ENCODE data around the gene SH3RF1.

Gene SH3RF1

GRCh38 chr4:169084954-169085353 lies 185.8 kb downstream of the SH3RF1 start:
- Histone ChIP-seq H3K4me3 (ENCODE audit: low read length) (no peak overlapping the region), H3K4me1 (ENCODE audit: control insufficient read depth, insufficient read depth, low read length) (no peaks in the 10 kb centered on the region), H3K27me3 (ENCODE audit: control insufficient read depth, insufficient read depth, low read length) (no peaks in the 10 kb centered on the region), H3K9ac (ENCODE audit: low read length) (no peak overlapping the region), H3K27ac (ENCODE audit: low read depth, low read length) (no peak overlapping the region), H3K36me3 (ENCODE audit: control insufficient read depth, insufficient read depth, low read length) (no peaks in the 10 kb centered on the region)

GRCh38 chr4:169080981-169081380 lies 189.8 kb downstream of the SH3RF1 start:
- no peak overlapping the region for H3K27ac ChIP-seq (ENCODE audit: low read depth, low read length)
- no peaks in the 10 kb centered on the region for H3K4me1 ChIP-seq (ENCODE audit: control insufficient read depth, insufficient read depth, low read length)
- no peaks in the 10 kb centered on the region for H3K36me3 ChIP-seq (ENCODE audit: control insufficient read depth, insufficient read depth, low read length)
- no peaks in the 10 kb centered on the region for H3K27me3 ChIP-seq (ENCODE audit: control insufficient read depth, insufficient read depth, low read length)
- no peak overlapping the region for H3K4me3 ChIP-seq (ENCODE audit: low read length)
- no peak overlapping the region for H3K9ac ChIP-seq (ENCODE audit: low read length)

DNA sequence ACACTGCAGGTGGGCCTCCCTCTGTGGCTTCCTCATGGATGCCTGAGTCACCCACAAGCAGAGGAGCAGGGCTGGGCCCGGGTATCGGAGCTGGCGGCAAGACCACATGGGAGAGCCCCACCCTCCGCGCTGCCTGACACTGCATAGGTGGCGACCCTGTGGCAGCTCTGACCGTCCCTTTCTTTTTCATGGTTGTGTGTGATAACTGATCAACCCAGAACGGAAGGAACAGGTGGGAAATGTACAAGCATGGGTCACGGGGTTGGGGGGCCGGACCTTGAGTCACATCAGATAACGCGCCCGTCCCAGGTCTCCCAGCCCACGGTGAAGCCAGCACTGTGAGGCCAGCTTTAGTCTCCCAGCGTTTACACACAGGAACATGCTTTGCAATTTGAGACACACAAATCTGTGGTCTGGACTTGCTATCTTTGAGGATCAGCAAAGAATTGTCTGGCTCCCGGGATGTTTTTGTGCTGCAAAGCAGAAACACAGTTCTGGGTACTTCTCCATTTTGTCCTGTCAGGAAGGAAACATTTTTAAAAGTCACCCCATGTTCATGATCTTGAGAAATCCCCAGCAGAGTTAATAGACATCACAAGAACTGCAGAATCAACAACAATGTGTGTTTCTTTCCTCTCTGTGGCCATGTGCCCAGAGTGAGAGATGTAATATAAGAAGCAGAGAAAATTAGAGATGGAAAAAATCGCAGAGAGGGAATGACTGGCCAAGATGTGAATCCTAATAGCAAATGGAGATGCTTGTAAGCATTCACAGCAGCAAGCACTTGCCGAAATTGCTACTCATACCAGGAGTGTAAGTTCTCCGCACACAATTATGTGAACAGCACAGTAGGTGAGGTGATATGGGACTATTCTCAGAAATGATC lies 190.6 kb downstream of the SH3RF1 start:
- peak overlapping the region; percentile 46 for H3K4me3 ChIP-seq (ENCODE audit: low read length)
- no peaks in the 10 kb centered on the region for H3K27me3 ChIP-seq (ENCODE audit: control insufficient read depth, insufficient read depth, low read length)
- H3K4me1 ChIP-seq (ENCODE audit: control insufficient read depth, insufficient read depth, low read length), result no peaks in the 10 kb centered on the region
- no peak overlapping the region for H3K9ac ChIP-seq (ENCODE audit: low read length)
- peak overlapping the region; percentile 43 for H3K27ac ChIP-seq (ENCODE audit: low read depth, low read length)
- H3K36me3 ChIP-seq (ENCODE audit: control insufficient read depth, insufficient read depth, low read length), result no peaks in the 10 kb centered on the region

- Histone ChIP-seq H3K27me3 (ENCODE audit: control insufficient read depth, insufficient read depth, low read length) (no peaks in the 10 kb centered on the region), H3K36me3 (ENCODE audit: control insufficient read depth, insufficient read depth, low read length) (no peaks in the 10 kb centered on the region), H3K4me3 (ENCODE audit: low read length) (no peak overlapping the region), H3K9ac (ENCODE audit: low read length) (no peak overlapping the region), H3K27ac (ENCODE audit: low read depth, low read length) (no peak overlapping the region), H3K4me1 (ENCODE audit: control insufficient read depth, insufficient read depth, low read length) (no peaks in the 10 kb centered on the region)
These were observed 196.6 kb downstream of the SH3RF1 start for GRCh38 chr4:169074117-169074516.

GRCh38 chr4:169071747-169072146 lies 199.0 kb downstream of the SH3RF1 start:
- H3K9ac ChIP-seq (ENCODE audit: low read length), result no peak overlapping the region
- no peak overlapping the region for H3K4me3 ChIP-seq (ENCODE audit: low read length)
- H3K4me1 ChIP-seq (ENCODE audit: control insufficient read depth, insufficient read depth, low read length), result no peaks in the 10 kb centered on the region
- no peaks in the 10 kb centered on the region for H3K36me3 ChIP-seq (ENCODE audit: control insufficient read depth, insufficient read depth, low read length)
- no peak overlapping the region for H3K27ac ChIP-seq (ENCODE audit: low read depth, low read length)
- H3K27me3 ChIP-seq (ENCODE audit: control insufficient read depth, insufficient read depth, low read length), result no peaks in the 10 kb centered on the region

DNA sequence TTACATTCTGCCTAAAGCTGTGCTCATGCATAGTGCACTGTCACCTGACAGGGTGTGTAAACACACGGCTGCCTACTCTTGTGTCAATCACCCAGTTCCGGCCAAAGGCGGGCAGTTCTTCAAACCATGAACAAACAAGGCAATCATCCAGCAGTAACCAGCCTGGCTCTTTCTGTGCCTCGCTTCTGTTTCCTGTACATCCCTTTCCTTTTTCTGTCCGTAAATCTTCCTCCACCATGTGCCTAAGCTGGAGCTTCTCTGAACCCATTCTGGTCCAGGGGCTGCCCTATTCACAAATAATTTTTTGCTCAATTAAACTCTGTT lies 199.9 kb downstream of the SH3RF1 start:
- H3K9ac ChIP-seq (ENCODE audit: low read length), result no peak overlapping the region
- H3K36me3 ChIP-seq (ENCODE audit: control insufficient read depth, insufficient read depth, low read length), result no peaks in the 10 kb centered on the region
- H3K4me3 ChIP-seq (ENCODE audit: low read length), result no peak overlapping the region
- H3K27me3 ChIP-seq (ENCODE audit: control insufficient read depth, insufficient read depth, low read length), result no peaks in the 10 kb centered on the region
- H3K4me1 ChIP-seq (ENCODE audit: control insufficient read depth, insufficient read depth, low read length), result no peaks in the 10 kb centered on the region
- H3K27ac ChIP-seq (ENCODE audit: low read depth, low read length), result no peak overlapping the region

DNA sequence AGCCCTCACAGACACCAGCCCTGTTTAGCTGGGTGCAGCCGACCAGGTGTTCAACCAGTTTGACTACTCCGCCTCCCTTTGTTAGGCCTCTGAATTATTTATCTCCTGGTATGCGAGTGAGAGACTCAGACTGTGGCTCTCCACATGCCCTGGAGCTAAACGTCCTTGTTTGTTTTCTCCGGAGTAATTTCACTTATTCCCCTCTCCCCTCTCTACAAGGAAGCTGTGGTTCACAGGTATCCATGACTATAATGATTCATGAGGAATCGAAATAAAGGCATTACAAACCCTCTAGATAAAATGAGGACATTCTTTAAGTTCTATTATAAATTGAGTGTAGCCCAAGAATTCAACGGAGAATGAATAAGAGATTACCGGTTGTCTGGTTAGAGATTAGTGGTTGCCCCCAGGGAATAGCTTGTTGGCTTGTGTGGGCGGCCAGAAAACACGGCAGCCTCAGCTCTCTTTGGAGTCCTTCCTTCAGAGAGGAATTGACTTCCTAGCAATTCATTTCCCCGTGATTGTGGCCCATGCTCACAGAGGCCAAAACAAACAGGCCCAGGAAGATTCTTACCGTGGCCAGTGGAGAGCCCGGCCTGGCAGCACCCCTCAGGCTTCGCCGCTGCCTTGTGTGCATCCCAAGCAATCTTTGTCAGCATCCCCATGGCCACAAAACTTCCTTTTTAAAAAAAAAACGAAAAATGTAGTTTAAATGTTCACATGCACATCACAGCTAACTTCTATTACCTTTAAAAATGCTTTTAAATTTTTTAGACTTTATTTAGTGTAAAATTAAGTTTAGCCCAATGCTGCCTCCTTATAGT lies 200.5 kb downstream of the SH3RF1 start:
- H3K27me3 ChIP-seq (ENCODE audit: control insufficient read depth, insufficient read depth, low read length), result no peaks in the 10 kb centered on the region
- H3K4me1 ChIP-seq (ENCODE audit: control insufficient read depth, insufficient read depth, low read length), result no peaks in the 10 kb centered on the region
- H3K27ac ChIP-seq (ENCODE audit: low read depth, low read length), result no peak overlapping the region
- H3K36me3 ChIP-seq (ENCODE audit: control insufficient read depth, insufficient read depth, low read length), result no peaks in the 10 kb centered on the region
- no peak overlapping the region for H3K9ac ChIP-seq (ENCODE audit: low read length)
- H3K4me3 ChIP-seq (ENCODE audit: low read length), result no peak overlapping the region

- Histone ChIP-seq H3K27me3 (ENCODE audit: control insufficient read depth, insufficient read depth, low read length) (no peaks in the 10 kb centered on the region), H3K27ac (ENCODE audit: low read depth, low read length) (no peak overlapping the region)
These were observed 202.3 kb downstream of the SH3RF1 start for GRCh38 chr4:169068423-169068822.

GRCh38 chr4:169066934-169067333 lies 203.8 kb downstream of the SH3RF1 start:
- H3K27ac ChIP-seq (ENCODE audit: low read depth, low read length), result no peak overlapping the region
- no peak overlapping the region for H3K9ac ChIP-seq (ENCODE audit: low read length)
- H3K4me1 ChIP-seq (ENCODE audit: control insufficient read depth, insufficient read depth, low read length), result peaks cover 3% of the 10 kb centered on the region
- H3K4me3 ChIP-seq (ENCODE audit: low read length), result no peak overlapping the region
- H3K36me3 ChIP-seq (ENCODE audit: control insufficient read depth, insufficient read depth, low read length), result no peaks in the 10 kb centered on the region
- H3K27me3 ChIP-seq (ENCODE audit: control insufficient read depth, insufficient read depth, low read length), result no peaks in the 10 kb centered on the region

More at GRCh38 chr4:169068423-169068822, 202.3 kb downstream of the SH3RF1 start:
- no peaks in the 10 kb centered on the region for H3K4me1 ChIP-seq (ENCODE audit: control insufficient read depth, insufficient read depth, low read length)
- no peak overlapping the region for H3K4me3 ChIP-seq (ENCODE audit: low read length)
- H3K36me3 ChIP-seq (ENCODE audit: control insufficient read depth, insufficient read depth, low read length), result no peaks in the 10 kb centered on the region
- no peak overlapping the region for H3K9ac ChIP-seq (ENCODE audit: low read length)

- H3K36me3 ChIP-seq (ENCODE audit: control insufficient read depth, insufficient read depth, low read length), result no peaks in the 10 kb centered on the region
- H3K4me1 ChIP-seq (ENCODE audit: control insufficient read depth, insufficient read depth, low read length), result peaks cover 3% of the 10 kb centered on the region
- H3K27me3 ChIP-seq (ENCODE audit: control insufficient read depth, insufficient read depth, low read length), result no peaks in the 10 kb centered on the region
- no peak overlapping the region for H3K4me3 ChIP-seq (ENCODE audit: low read length)
- no peak overlapping the region for H3K9ac ChIP-seq (ENCODE audit: low read length)
- H3K27ac ChIP-seq (ENCODE audit: low read depth, low read length), result no peak overlapping the region
These were observed 206.5 kb downstream of the SH3RF1 start for GRCh38 chr4:169064296-169064695.

DNA sequence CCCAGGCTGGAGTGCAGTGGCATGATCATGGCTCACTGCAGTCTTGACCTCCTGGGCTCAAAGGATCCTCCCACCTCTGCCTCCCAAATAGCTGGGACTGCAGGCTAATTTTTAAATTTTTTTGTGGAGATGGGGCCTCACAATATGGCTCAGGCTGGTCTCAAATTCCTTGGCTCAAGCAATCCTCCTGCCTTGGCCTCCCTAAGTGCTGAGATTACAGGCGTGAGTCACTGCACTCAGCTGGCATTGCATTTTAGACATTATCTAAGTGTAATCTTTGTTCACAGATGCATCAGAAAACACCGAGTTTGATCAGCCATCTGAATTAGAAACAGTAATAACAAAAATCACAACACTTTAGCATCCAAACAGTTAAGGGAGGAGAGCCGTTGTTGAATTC lies 207.3 kb downstream of the SH3RF1 start:
- H3K27me3 ChIP-seq (ENCODE audit: control insufficient read depth, insufficient read depth, low read length), result no peaks in the 10 kb centered on the region
- no peak overlapping the region for H3K9ac ChIP-seq (ENCODE audit: low read length)
- H3K27ac ChIP-seq (ENCODE audit: low read depth, low read length), result no peak overlapping the region
- no peak overlapping the region for H3K4me3 ChIP-seq (ENCODE audit: low read length)
- H3K36me3 ChIP-seq (ENCODE audit: control insufficient read depth, insufficient read depth, low read length), result no peaks in the 10 kb centered on the region
- peaks cover 3% of the 10 kb centered on the region for H3K4me1 ChIP-seq (ENCODE audit: control insufficient read depth, insufficient read depth, low read length)

DNA sequence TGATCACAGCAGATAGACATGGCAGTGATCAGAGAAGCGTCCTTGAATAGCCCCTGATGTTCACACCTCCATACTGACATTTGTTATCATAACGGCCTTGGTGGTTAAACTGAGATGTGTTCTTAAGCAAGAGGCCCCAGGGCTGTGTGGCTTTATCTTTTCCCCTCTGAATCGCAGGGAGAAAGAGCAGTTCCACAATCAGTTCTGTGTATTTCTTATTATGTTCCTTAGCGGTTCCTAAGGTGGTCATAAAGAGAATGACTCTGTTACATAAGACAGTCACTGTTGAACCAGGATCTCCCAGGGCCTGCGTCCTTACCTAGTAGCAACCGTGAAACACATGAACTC lies 207.9 kb downstream of the SH3RF1 start:
- H3K27me3 ChIP-seq (ENCODE audit: control insufficient read depth, insufficient read depth, low read length), result no peaks in the 10 kb centered on the region
- H3K4me1 ChIP-seq (ENCODE audit: control insufficient read depth, insufficient read depth, low read length), result peaks cover 3% of the 10 kb centered on the region
- H3K9ac ChIP-seq (ENCODE audit: low read length), result no peak overlapping the region
- no peaks in the 10 kb centered on the region for H3K36me3 ChIP-seq (ENCODE audit: control insufficient read depth, insufficient read depth, low read length)
- H3K4me3 ChIP-seq (ENCODE audit: low read length), result no peak overlapping the region
- H3K27ac ChIP-seq (ENCODE audit: low read depth, low read length), result peak overlapping the region; percentile 27

All from rectal smooth muscle tissue (tissue), 1 donor.